Natural killer cell treated with Interleukin-12 subunit alpha and Interleukin-12 subunit beta and Interleukin-15 and Interleukin-18, amount 100 ng/mL, for 72 hours (primary cell): ENCODE results near the gene FARP2. TPM values are rescaled to one million over a fixed set of nuclear protein-coding genes. Genes with fewer than 3 reads are reported as not detected.
A peak's percentile ranks its signal among the peaks of the same experiment; 100 is the strongest.
"Not testable (repeated sequence)": the region's sequence is repeated elsewhere in the genome, so short reads cannot be mapped to it uniquely, and the experiment has no call there.

Experiments
- ATAC-seq, 2 donors: fragments of 150-1000 bp; cut with Tn5 transposase in 1 of 2; sonication (Bioruptor Pico), chemical (Tn5 transposase) in 1 of 2; 2 replicates each; pipeline ENCODE4 v1.10.0; 2021
- DNase-seq: peaks from one replicate; pipeline ENCODE4 v3.0.0; 2022; ENCODE audit warnings: low spot score
- H3K27ac Mint-ChIP-seq, 2 donors: 1 replicate in 1 of 2; 2 replicates in 1 of 2; pipeline ENCODE4 v1.8.0; 2022; ENCODE audit warnings: mixed read lengths in 2 of 2, mild to moderate bottlenecking in 1 of 2, moderate library complexity in 1 of 2
- H3K27me3 Mint-ChIP-seq, 2 donors: 1 replicate in 1 of 2; 2 replicates in 1 of 2; pipeline ENCODE4 v1.8.0; 2022; ENCODE audit warnings: mixed read lengths in 2 of 2
- H3K36me3 Mint-ChIP-seq: one replicate; pipeline ENCODE4 v1.8.0; 2022; ENCODE audit warnings: mixed read lengths
- H3K4me1 Mint-ChIP-seq, 2 donors: 1 replicate in 1 of 2; 2 replicates in 1 of 2; pipeline ENCODE4 v1.8.0; 2022; ENCODE audit warnings: low read depth in 2 of 2, mixed read lengths in 2 of 2, mild to moderate bottlenecking in 1 of 2
- H3K4me3 Mint-ChIP-seq: one replicate; pipeline ENCODE4 v1.8.0; 2022; ENCODE audit warnings: mixed read lengths
- H3K9me3 Mint-ChIP-seq: 2 replicates; pipeline ENCODE4 v1.8.0; 2022; ENCODE audit warnings: mixed read lengths
- total RNA-seq, 2 donors: library from RNA; stranded (reverse); gene quantifications; one replicate each; pipeline ENCODE4 v1.2.3, GENCODE V29; 2022

The FARP2 gene
- total RNA-seq, 2 donors from 2014 or later: 49.2 to 77.3 TPM

DNA sequence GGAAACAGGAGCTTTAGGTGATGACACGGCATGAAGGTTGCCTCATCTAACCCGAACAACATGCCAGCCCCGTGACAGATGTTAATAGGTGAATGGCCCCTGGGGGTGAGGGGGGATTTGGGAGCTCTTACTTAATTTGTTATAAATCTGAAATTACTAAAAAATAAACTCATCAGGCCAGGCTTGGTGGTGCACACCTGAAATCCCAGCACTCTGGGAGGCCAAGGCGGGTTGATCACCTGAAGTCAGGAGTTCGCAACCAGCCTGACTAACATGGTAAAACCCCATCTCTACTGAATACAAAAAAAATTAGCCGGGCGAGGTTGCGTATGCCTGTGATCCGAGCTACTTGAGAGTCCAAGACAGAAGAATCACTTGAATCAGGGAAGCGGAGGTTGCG, 146.2 kb downstream of the FARP2 start:
- no peaks in the 10 kb centered on the region for H3K9me3 Mint-ChIP-seq
- H3K36me3 Mint-ChIP-seq: no peaks in the 10 kb centered on the region
- H3K4me3 Mint-ChIP-seq: no peak overlapping the region
- no peaks in the 10 kb centered on the region for H3K27me3 Mint-ChIP-seq
- H3K4me1 Mint-ChIP-seq: peaks cover 0 to 7% of the 10 kb centered on the region in 2 donors
- ATAC-seq (no peak), DNase-seq (no peak)
- no peak overlapping the region for H3K27ac Mint-ChIP-seq

DNA sequence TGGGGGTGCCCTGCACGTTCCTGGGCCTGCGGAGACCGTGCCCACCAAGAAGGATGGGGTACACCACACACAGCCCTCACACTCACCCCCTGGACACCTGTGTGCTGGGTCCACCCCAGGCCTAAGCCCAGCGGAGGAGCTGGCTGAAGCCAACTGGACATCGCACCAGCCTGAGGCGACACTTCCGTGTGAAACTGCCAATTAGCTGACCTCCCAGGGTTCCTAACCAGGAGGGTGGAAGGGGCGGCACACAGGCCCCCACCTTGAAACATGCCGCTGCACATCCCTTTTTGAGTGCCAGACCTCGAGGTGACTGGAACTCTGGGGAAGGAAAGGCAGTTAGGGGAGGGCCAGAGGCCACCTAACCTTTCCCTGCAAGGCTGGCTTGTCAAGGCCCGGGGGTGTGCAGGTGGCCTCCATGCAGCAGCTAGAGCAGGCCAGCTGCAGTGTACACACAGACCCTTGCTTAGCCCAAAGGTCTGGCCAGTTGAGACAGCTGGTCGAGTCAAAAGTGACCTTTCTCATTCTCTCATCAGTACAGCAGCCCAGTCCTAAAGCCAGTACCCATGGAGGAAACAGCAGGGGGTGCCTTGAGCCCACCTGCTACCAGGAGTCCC, 147.8 kb downstream of the FARP2 start:
- no peak for ATAC-seq
- Mint-ChIP-seq H3K27ac (no peak overlapping the region), H3K9me3 (no peaks in the 10 kb centered on the region), H3K27me3 (no peaks in the 10 kb centered on the region), H3K36me3 (no peaks in the 10 kb centered on the region), H3K4me3 (no peak overlapping the region), H3K4me1 (peaks cover 0 to 8% of the 10 kb centered on the region in 2 donors)
- no peak for DNase-seq

DNA sequence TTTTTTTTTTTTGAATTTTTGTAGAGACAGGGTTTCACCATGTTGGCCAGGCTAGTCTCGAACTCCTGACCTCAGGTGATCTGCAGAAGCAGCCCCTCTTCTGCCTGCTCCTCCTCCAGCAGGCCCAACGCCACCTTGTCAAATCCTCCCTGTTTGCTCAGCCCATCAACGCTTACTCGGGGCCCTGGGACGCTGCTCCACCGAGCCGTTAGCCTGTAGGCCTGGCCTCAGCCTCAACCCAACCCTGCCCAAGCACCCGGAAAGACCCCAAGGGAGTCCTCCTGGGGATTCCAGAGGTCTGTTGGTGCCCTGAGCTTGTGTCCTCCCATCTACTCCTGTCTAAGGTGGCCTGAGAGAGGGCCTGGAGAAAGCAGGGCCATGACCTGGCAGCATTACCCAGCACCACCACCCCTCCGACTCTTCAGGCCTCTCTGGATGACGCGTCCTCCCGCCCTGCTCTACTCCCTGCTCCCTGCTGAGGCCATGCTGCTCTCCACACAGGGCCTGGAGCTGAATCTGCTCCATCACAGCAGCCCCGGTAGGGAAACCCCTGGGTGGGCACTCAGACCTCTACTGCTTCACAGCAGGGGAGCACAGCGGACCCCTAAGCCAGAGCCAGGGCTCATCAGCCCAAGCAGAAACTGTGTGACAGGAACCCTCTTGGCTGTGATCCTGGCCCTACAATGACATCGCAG, 149.1 kb downstream of the FARP2 start:
- ATAC-seq (no peak), DNase-seq (no peak)
- Mint-ChIP-seq H3K27ac (no peak overlapping the region), H3K4me3 (no peak overlapping the region), H3K36me3 (no peaks in the 10 kb centered on the region), H3K27me3 (no peaks in the 10 kb centered on the region), H3K9me3 (no peaks in the 10 kb centered on the region), H3K4me1 (peaks cover 8 to 15% of the 10 kb centered on the region in 2 donors)

DNA sequence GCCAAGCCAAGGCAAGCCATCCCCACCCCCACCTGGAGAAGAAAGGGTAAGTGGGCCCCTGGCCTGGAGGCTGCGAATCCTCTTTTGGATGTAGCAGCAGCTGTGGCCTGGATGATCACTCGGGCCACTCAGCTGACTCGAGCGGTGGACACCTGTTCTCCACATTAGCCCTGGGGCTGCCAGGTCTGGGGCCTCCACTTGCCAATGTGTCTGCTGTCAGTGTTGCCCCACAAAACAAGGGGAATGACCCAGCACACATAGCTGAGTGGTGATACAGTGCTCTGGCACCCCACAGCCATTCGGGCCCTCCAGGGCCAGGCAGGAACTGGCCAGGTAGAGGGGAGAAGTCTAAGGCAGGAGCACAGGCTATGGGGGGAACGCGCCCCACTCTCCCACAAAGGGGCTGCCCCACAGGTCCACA, 149.7 kb downstream of the FARP2 start:
- ATAC-seq: no peak
- peaks cover 8 to 15% of the 10 kb centered on the region in 2 donors for H3K4me1 Mint-ChIP-seq
- H3K27ac Mint-ChIP-seq: no peak overlapping the region
- DNase-seq: no peak
- no peaks in the 10 kb centered on the region for H3K9me3 Mint-ChIP-seq
- no peaks in the 10 kb centered on the region for H3K27me3 Mint-ChIP-seq
- H3K4me3 Mint-ChIP-seq: no peak overlapping the region
- no peaks in the 10 kb centered on the region for H3K36me3 Mint-ChIP-seq

DNA sequence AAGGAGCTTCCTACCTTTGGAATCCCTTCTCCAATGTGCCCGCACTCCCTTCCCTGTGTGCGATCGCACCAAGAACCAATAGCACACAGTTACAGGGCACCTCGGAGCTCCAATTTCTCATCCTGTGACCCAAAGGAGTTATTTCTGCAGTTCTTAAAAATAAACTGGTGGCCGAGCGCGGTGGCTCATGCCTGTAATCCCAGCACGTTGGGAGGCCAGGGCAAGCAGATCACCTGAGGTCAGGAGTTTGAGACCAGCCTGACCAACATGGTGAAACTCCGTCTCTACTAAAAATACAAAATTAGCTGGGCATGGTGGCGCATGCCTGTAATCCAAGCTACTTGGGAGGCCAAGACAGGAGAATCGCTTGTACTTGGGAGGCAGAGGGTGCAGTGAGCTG, 150.2 kb downstream of the FARP2 start:
- H3K27me3 Mint-ChIP-seq, ATAC-seq, H3K9me3 Mint-ChIP-seq, DNase-seq, H3K4me3 Mint-ChIP-seq, H3K27ac Mint-ChIP-seq, H3K36me3 Mint-ChIP-seq: not testable (repeated sequence)
- H3K4me1 Mint-ChIP-seq: peaks cover 8 to 20% of the 10 kb centered on the region in 2 donors

DNA sequence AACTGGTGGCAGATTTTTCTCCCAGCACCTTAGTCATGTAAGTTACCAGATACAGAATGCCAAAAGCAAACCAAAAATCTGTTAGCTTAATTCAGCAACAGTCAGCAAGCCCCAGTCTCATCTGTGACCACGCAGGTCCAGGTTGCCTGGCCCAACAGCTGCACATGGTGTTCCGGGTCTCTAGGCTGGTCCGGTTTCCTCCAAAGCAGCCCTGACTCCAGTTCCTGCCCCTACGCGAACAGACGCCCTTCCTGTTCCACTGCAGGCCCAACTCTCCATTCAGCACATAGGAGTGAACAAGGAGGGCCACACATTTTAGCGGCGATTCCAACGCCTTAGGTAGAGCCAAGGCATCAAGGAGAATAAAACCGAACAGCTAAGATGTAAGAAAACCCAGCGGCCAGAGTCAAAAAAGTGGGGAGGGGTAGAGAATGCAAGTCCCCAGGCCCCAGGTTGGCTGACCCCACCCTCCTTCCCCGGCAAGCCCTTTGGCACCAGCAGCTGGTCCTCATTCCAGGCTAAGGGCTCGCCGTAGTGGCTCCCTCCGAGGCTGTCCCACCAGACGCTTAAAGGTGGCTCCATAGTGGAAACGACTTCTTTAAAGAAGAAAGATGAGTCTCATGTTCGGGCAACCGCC, 150.8 kb downstream of the FARP2 start:
- H3K4me3 Mint-ChIP-seq: peak overlapping the region; percentile 77
- H3K36me3 Mint-ChIP-seq: no peaks in the 10 kb centered on the region
- H3K27me3 Mint-ChIP-seq: no peaks in the 10 kb centered on the region
- no peak overlapping the region for H3K27ac Mint-ChIP-seq
- DNase-seq: no peak
- ATAC-seq: no peak
- H3K4me1 Mint-ChIP-seq: peaks cover 8 to 20% of the 10 kb centered on the region in 2 donors
- no peaks in the 10 kb centered on the region for H3K9me3 Mint-ChIP-seq

DNA sequence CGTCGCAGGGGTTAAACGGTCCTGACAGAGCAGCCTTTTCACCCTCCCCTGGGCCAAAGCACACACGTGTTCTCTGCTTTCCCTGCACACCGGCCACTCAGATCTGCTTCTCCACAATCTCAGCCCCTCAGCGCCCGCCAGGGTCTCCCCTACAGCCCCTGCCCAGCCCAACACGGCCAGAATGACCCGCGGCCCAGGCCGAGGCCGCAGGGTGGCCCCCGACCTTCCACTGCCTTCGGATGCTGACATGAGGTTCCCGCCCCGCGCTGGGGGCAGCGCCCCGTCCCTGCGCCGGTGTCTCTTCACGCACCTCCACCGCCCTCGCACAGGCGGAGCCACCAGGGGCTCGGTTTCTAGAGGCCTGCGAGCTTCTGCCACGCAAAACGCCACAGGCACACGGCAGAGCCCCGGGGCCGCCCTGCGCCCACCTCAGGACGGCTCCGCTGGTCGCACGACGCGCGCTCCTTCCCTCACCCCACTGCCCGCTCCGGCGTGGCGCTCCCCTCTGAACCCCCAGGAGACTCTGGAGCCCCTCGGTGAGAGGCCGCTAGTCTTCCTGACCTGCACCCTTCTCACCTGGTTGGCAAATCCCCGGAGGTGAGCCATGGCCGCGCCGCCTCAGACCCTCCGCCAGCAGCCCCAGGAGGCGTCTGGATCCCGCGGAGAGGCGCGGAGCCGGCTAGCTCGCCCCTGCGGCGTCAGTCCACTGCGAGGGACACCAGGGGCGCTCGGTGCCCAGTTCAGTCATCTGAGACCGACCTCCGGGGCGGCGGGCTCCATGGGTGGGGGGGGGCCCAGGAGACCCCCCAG, 151.6 kb downstream of the FARP2 start:
- ATAC-seq (peak; percentile 21 to 39), DNase-seq (peak; percentile 66)
- Mint-ChIP-seq H3K27me3 (no peaks in the 10 kb centered on the region), H3K27ac (no peak overlapping the region), H3K4me3 (peak overlapping the region; percentile 77), H3K9me3 (no peaks in the 10 kb centered on the region), H3K36me3 (no peaks in the 10 kb centered on the region), H3K4me1 (peaks cover 8 to 20% of the 10 kb centered on the region in 2 donors)

DNA sequence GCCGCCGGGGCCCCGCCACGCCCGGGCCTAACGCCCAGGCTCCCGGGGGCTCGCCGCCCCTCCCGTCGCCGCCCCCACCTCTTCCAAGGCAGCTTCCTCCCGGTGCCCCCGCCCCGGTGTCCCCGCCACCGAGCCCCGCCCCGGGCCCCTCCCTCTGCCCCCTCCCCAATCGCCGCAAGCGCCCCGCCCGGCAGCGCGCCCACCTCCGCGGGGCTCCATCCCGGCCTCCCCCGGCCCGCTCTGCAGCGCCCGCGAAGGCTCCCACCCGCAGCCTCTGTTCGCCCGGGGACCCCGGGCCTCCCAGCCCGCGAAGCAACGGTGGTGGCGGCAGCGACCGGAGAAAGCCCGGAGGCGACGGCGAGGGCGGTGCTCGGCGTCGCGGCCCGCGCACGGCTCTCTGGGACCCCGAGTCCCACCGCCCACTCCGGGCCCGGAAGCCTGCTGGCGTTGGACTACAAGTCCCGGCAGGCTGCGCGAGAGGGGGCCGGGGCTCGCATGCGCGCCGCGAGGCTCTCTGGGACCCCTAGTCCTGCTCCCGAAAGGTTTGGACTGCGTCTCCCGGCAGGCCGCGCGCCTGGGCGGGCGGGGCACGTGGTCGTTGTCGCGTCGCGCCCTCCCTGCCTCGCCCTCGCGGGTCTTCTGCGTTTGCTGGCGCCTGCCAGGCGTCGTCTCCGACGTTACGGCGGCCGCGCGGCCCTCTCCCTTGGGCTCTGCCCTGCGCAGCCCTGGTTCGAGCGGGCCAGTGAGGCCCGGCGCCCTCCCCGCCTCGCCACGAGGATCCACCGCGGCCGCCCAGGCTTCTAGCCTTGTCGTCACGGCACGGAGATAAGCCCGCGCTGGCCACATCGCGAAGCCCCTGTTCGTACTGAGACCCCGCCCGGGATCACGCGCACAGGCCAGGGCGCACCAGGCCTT, 152.4 kb downstream of the FARP2 start, which contains the start of gene STK25:
STK25 (minus strand) TSS at position 345 of the 915 bp plus-strand sequence. CDS start 549 bp downstream, outside the sequence.
- peak; percentile 99 for DNase-seq
- ATAC-seq: peak; percentile 98
- Mint-ChIP-seq H3K9me3 (no peaks in the 10 kb centered on the region), H3K36me3 (no peaks in the 10 kb centered on the region), H3K4me1 (peaks cover 8 to 20% of the 10 kb centered on the region in 2 donors), H3K27ac (peak within 1 kb of the TSS; percentile 38 to 77), H3K27me3 (no peaks in the 10 kb centered on the region), H3K4me3 (peak within 1 kb of the TSS; percentile 82)

DNA sequence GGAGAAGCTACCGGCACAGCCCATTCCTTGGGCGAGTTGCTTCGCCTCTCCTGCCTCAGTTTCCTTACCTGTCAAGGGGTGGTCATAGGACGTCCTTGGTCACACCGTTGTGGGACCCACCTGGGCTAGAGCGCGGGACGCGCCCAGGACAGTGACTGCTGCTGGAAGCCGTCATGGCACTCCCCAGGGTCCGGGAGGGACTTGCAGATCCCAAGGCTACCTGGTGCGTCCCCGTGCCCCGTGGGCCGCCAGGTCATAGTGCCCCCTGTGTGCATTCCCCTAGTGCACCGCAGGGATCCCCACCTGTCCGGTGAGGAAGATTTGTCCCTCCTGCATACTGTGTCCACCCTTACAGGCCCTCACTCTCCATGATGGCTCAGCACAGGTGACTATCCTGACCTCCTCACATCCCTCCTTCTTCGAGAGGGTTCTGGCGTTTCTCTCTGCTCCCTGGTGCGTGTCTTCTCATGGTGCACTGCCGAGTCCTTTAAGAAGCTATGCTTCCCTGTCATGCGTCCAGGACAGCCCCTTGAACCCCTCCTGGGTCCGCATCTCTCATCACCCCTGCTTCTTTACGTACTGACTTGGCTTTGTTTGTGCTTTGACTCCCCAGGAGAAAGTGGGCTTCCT, 153.2 kb downstream of the FARP2 start:
- DNase-seq (no peak), ATAC-seq (no peak)
- peak overlapping the region; percentile 82 for H3K4me3 Mint-ChIP-seq
- H3K36me3 Mint-ChIP-seq: no peaks in the 10 kb centered on the region
- no peaks in the 10 kb centered on the region for H3K9me3 Mint-ChIP-seq
- peak overlapping the region; percentile 38 to 77 for H3K27ac Mint-ChIP-seq
- H3K27me3 Mint-ChIP-seq: no peaks in the 10 kb centered on the region
- peaks cover 8 to 20% of the 10 kb centered on the region in 2 donors for H3K4me1 Mint-ChIP-seq

DNA sequence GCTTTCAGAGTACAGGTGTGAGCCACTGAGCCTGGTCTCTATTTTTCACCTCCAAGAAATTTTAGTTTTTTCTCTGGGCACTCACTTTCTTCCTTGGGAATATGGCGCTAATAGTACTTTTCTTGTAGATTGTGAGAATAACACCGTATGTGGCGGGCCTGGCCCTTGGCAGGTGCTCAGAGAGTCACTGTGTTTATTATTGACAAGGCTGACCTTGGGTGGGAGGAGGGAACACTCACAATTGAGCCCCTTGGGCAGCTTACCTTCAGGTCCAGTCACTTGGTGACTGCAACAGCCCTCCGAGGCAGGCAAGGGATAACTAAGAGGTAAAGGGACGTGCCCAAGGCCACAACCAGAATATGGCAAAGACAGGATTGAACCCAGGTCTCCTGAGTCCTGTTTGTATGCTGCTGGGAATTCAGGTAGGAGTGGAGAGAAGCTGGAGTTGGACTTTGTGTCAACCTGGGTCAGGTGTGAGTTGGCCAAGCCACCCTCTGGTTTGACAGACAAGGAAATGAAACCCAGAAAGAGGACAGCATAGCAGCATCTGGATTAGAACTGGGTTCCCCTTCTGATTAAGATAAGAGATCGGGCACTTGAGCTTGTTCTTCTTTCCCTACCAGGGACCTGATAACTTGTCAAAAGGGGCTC, 155.1 kb downstream of the FARP2 start:
- no peaks in the 10 kb centered on the region for H3K9me3 Mint-ChIP-seq
- DNase-seq (no peak), ATAC-seq (no peak)
- no peaks in the 10 kb centered on the region for H3K36me3 Mint-ChIP-seq
- H3K27ac Mint-ChIP-seq: peak overlapping the region in 1 of 2 donors; percentile 33
- peaks cover 18 to 23% of the 10 kb centered on the region in 2 donors for H3K4me1 Mint-ChIP-seq
- no peaks in the 10 kb centered on the region for H3K27me3 Mint-ChIP-seq
- H3K4me3 Mint-ChIP-seq: no peak overlapping the region

DNA sequence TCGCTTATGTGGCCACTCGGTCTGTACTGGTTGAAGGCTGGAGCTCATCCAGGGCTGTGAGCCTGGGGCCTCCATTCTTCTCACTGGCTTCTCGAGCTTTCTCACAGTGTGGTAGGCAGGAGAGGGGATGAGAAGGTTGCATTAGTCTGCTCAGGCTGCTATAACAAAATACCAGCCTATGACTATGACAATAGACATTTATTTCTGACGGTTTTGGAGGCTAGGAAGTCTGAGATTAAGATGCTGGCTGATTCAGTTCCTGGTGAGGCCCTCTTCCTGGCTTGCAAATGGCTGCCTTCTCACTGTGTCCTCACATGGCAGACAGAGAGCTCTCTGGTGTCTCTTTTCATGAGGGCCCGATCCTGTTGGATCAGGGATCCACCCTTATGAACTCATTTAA, 158.5 kb downstream of the FARP2 start:
- Mint-ChIP-seq H3K27ac (peak overlapping the region in 1 of 2 donors; percentile 81), H3K9me3 (peaks cover 10% of the 10 kb centered on the region), H3K36me3 (peaks cover 7% of the 10 kb centered on the region), H3K4me3 (no peak overlapping the region), H3K27me3 (no peaks in the 10 kb centered on the region), H3K4me1 (peaks cover 26 to 27% of the 10 kb centered on the region in 2 donors)
- no peak for DNase-seq
- ATAC-seq: no peak
